ACC112 (cell line): ENCODE results near the gene UNC13D.

ENCODE experiments used
- H2AFZ ChIP-seq: fragments of 200-600 bp; sonication (generic); one replicate; pipeline ENCODE4 v1.6.0; 2017; ENCODE audit warnings: antibody characterized with exemption, low read length; ENCODE audit not compliant: unreplicated experiment
- H3K27ac ChIP-seq: fragments of 200-600 bp; sonication (generic); 2 replicates; pipeline ENCODE4 v1.5.1; 2014; ENCODE audit warnings: low read depth, mild to moderate bottlenecking, antibody characterized with exemption, low read length, moderate library complexity
- H3K27me3 ChIP-seq: fragments of 200-600 bp; sonication (generic); 2 replicates; pipeline ENCODE4 v1.6.1; 2014; ENCODE audit warnings: mild to moderate bottlenecking, antibody characterized with exemption, low read length, moderate library complexity, mixed read lengths; ENCODE audit not compliant: insufficient read depth
- H3K36me3 ChIP-seq: fragments of 200-600 bp; sonication (generic); 2 replicates; pipeline ENCODE4 v1.6.1; 2016; ENCODE audit warnings: mild to moderate bottlenecking, antibody characterized with exemption, low read length, moderate library complexity, mixed read lengths; ENCODE audit not compliant: insufficient read depth
- H3K4me1 ChIP-seq: fragments of 200-600 bp; sonication (generic); one replicate; pipeline ENCODE4 v1.6.1; 2016; ENCODE audit warnings: low read length, mixed read lengths; ENCODE audit not compliant: insufficient read depth, unreplicated experiment, control insufficient read depth
- H3K4me3 ChIP-seq: fragments of 200-600 bp; sonication (generic); 2 replicates; pipeline ENCODE4 v1.5.1; 2014; ENCODE audit warnings: mild to moderate bottlenecking, low read depth, low read length
- H3K79me2 ChIP-seq: fragments of 200-600 bp; sonication (generic); one replicate; pipeline ENCODE4 v1.6.0; 2016; ENCODE audit warnings: low read length; ENCODE audit not compliant: control insufficient read depth, unreplicated experiment, insufficient read depth

UNC13D gene

DNA sequence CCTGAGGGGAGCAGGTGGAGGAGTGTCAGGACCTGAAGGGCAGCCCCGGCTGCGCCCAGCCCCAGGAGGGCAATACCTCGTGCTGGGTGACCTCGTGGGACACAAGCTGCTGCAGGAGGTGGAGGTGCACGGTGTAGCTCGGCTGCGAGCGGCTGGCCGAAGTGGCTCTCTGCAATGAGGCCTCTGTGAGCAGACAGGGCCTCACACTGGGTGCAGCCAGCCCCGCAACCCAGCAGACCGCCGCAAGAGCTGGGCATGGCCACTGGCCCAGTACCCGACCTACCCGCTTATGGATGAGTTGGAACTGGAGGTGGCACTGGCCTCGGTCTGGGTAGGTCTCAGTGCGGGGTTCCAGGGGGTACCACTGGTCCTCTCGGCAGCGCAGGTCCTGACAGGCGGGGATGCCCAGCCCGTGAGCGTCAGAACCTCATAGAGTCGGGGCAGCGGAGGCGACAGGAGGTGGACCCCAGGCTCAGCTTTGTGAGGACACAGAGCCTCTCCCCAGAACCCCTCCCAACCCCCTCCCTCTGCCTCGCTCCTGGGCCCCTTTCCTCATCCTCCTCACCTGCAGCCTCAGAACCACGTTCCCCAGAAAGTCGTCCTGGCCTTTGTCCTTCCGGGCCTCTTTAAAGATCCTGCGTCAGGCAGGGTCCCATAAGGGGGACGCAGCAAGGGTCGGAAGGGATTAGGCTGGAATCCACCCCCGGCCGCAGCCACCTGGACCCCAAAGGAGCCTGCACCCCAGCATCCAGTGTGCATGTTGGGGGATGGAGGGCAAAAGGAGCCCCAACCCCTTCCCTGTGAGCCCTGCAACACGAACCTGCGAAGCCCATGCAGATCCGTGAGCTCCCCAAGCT is 4.0 kb downstream of the UNC13D start:
- Histone ChIP-seq H3K4me3 (no peak overlapping the region), H3K79me2 (no peaks in the 10 kb centered on the region), H2AFZ (no peak overlapping the region), H3K27ac (no peak overlapping the region), H3K27me3 (no peaks in the 10 kb centered on the region), H3K4me1 (peaks cover 5% of the 10 kb centered on the region), H3K36me3 (no peaks in the 10 kb centered on the region)

DNA sequence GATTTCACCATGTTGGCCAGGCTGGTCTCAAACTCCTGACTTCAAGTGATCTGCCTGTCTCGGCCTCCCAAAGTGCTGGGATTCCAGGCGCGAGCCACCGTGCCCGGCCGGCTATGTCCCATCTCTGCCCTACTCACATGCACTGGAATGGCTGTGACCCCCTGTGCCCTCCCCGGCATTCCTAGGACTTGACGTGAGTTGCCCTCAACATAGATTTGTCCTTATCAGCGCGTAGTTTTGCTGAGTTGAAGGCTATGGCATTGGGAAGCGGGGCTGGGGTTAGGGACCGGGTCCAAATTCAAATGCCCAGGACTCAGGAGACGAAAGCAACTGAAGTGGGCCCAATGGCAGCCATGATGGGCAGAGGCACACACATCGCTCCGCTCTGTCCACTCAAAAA is 5.8 kb downstream of the UNC13D start:
- Histone ChIP-seq H3K4me3 (no peak overlapping the region), H3K79me2 (no peaks in the 10 kb centered on the region), H3K36me3 (no peaks in the 10 kb centered on the region), H3K4me1 (no peaks in the 10 kb centered on the region), H3K27ac (no peak overlapping the region), H3K27me3 (no peaks in the 10 kb centered on the region), H2AFZ (no peak overlapping the region)

DNA sequence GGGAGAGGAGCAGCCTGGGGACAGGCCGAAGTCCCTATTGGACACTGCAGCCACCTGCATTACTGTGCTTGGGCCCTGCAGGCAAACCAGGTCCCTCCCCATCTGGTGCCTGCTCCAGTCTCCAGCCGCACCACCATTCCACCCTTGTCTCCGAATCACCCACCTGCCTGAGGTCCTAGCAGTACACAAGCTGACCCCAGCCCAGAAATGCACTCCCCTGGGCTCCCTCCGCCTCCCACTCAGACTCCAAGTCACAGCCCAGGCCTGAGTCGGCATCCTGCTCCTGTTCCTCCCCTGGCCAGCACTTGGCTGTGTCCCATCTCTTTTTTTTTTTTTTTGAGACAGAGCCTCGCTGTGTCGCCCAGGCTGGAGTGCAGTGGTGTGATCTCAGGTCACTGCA is 6.3 kb downstream of the UNC13D start:
- no peak overlapping the region for H2AFZ ChIP-seq
- no peak overlapping the region for H3K4me3 ChIP-seq
- H3K4me1 ChIP-seq = no peaks in the 10 kb centered on the region
- no peaks in the 10 kb centered on the region for H3K27me3 ChIP-seq
- no peaks in the 10 kb centered on the region for H3K79me2 ChIP-seq
- H3K36me3 ChIP-seq = no peaks in the 10 kb centered on the region
- no peak overlapping the region for H3K27ac ChIP-seq

DNA sequence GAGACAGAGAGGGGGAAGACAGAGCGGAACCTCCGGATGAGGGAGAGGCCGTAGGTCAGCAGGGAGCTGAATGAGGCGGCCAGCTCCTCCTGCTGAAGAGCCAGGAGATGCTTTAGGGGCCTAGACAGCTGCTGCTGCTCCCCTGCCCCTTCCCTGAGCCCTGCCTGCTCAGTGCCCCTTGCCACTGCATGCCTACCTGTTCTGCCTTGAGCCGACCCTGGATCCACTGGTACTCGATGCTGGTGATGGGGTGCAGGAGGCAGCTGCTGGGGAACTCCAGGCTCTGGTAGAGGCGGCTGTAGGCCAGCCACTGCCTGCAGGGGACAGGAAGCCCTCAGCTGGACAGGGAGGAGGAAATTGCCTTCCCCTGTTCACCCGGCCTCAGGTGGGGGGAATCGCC is 7.6 kb downstream of the UNC13D start:
- Histone ChIP-seq H3K4me1 (no peaks in the 10 kb centered on the region), H3K27ac (no peak overlapping the region), H3K4me3 (no peak overlapping the region), H3K79me2 (no peaks in the 10 kb centered on the region), H3K27me3 (no peaks in the 10 kb centered on the region), H2AFZ (no peak overlapping the region), H3K36me3 (no peaks in the 10 kb centered on the region)

DNA sequence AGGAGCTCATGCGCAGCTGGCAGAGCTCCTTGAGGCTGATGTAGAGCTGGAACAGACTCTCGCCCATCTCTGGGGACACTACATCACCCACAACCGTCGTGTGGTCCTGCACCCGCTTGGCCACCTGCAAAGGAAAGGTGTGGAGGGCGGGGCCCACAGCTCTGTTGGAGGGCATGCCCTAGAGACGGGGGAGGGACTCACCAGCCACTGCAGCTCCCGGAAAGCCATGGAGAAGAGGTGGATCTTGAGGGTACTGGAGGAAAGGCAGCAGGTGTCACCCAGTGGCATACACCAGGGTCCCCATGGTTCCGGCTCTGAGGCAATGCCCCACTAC is 8.6 kb downstream of the UNC13D start:
- H3K36me3 ChIP-seq = no peaks in the 10 kb centered on the region

DNA sequence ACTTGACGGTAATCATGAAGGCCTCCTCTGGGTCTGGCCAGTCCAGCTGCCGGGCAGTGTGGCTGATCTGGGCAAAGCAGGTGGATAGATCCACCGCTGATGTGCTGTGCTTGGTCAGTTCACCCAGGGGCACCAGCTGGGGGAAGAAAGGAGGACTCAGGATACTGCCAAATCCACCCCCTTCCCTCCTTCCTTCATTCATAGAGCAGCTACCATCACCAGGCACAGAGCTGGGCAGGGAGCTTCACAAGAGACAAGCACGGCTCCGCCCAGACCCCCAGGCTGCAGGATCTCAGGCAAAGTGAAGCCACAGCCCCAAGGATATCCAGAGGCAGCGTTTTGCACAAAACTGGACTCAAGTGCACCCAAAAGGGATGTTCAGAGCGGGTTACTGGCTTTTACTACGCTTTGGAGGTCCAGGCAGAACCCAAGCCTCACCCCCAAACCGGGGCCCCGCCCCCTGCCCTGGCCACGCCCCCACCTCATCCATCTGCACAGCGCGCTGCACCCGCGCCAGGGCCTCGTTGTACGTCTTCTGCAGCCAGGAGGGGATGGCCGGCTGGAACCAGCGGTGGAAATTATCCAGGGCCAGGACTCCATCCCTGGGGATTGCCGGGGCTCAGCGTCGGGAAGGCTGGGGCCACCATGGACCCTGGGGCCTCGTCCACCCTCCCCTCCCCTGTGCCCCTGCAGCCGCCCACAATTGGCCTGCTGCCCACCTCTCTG is 9.1 kb downstream of the UNC13D start:
- H3K4me3 ChIP-seq = no peak overlapping the region
- no peak overlapping the region for H2AFZ ChIP-seq
- H3K79me2 ChIP-seq = no peaks in the 10 kb centered on the region
- no peaks in the 10 kb centered on the region for H3K4me1 ChIP-seq
- no peaks in the 10 kb centered on the region for H3K36me3 ChIP-seq
- H3K27me3 ChIP-seq = no peaks in the 10 kb centered on the region
- H3K27ac ChIP-seq = no peak overlapping the region

More for the DNA sequence above, 8.6 kb downstream of the UNC13D start:
- Histone ChIP-seq H2AFZ (no peak overlapping the region), H3K27ac (no peak overlapping the region), H3K4me1 (no peaks in the 10 kb centered on the region), H3K4me3 (no peak overlapping the region), H3K27me3 (no peaks in the 10 kb centered on the region), H3K79me2 (no peaks in the 10 kb centered on the region)

DNA sequence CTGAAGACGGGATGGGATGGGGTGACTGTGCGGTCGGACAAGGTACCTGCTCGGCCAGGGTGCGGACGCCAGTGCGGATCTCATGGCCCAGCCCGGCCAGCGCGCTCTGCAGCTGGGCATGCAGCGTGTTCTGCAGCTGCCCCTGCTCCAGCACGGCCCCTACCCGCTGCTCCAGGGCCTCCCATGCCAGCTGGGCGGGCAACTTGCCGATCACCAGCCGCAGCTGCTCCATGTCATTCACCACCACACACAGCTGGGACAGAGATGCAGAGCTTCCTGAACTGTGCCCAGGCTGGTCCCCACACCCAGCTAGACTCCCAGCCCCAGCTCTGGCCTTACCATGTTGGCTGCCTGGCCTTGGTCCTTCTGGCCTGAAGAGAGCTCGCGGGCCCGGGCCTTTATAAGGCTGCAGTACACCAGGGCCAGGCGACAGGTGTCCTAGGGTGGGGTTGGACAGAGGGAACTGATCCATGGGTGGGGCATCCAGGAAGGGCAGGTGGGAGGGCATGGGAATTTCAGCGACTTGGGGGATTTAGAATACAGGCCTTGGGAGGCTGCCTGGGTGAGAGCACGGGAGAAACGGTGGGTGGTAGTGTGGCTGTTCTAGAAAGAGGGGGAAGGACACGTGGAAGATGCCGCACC is 9.8 kb downstream of the UNC13D start:
- Histone ChIP-seq H3K27ac (no peak overlapping the region), H3K27me3 (no peaks in the 10 kb centered on the region), H3K4me3 (no peak overlapping the region), H3K4me1 (no peaks in the 10 kb centered on the region), H3K36me3 (no peaks in the 10 kb centered on the region), H3K79me2 (no peaks in the 10 kb centered on the region), H2AFZ (no peak overlapping the region)

DNA sequence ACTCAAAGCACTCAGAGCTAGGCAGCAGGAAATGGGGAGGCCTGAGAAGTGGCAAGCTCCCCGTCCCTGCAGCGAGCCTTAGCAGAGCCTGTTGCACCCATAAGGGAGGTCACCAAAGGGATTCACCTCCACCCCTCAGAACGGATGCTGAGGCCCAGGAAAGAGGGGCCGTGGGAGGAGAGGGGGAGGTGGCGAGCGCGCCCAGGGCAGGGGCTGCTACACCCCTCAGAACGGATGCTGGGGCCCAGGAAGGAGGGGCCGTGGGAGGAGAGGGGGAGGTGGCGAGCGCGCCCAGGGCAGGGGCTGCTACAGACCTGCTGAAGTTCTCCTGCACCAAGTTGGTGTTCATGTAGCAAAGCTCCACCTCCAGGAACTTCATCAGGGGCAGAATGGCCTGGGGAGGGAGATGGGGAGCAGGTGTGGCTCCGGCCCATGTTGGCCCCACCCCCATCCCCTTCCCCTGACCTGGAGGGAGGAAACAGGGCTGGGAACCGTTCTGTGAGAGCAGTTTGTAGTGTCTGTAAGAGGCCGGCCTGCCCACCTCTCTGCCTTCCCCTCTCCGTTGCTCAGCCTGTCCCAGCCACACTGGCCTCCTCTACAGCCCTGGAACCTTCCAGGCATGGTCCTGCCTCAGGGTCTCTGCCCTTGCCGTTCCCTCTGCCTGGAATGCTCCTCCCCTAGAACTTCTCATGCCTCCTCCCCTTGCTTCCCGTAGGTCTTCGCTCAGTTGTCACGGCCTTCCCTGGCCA is 11.4 kb downstream of the UNC13D start:
- Histone ChIP-seq H3K27ac (no peak overlapping the region), H3K4me3 (no peak overlapping the region), H3K79me2 (no peaks in the 10 kb centered on the region), H3K27me3 (no peaks in the 10 kb centered on the region), H2AFZ (no peak overlapping the region), H3K4me1 (no peaks in the 10 kb centered on the region), H3K36me3 (no peaks in the 10 kb centered on the region)

DNA sequence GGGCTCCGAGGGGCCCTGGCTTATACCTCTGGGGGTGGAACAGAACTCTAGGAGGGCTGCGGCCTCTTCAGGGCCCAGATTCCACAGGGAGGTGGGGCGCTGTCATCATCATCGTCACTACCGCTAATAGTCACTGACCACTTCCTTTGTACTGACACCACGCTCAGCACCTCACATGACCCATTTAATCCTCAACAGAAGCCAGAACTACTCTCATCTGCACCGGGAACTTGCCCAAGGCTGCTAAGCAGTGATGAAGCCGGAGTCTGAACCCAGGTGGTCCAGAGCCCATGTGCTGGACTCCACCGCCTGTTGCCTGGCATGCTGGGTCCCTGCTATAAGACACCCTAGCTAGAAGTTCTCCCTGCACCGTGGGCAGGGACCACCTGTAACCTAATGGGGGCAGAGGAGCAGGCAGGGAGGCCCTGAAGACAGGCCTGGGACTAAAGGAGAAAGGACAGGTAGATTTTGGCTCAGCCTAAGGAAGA is 12.0 kb downstream of the UNC13D start:
- Histone ChIP-seq H3K27me3 (no peaks in the 10 kb centered on the region), H3K4me3 (no peak overlapping the region), H3K4me1 (peaks cover 1% of the 10 kb centered on the region), H3K79me2 (no peaks in the 10 kb centered on the region), H3K36me3 (no peaks in the 10 kb centered on the region), H2AFZ (no peak overlapping the region), H3K27ac (no peak overlapping the region; the same call in 1 of the 2 replicates)

DNA sequence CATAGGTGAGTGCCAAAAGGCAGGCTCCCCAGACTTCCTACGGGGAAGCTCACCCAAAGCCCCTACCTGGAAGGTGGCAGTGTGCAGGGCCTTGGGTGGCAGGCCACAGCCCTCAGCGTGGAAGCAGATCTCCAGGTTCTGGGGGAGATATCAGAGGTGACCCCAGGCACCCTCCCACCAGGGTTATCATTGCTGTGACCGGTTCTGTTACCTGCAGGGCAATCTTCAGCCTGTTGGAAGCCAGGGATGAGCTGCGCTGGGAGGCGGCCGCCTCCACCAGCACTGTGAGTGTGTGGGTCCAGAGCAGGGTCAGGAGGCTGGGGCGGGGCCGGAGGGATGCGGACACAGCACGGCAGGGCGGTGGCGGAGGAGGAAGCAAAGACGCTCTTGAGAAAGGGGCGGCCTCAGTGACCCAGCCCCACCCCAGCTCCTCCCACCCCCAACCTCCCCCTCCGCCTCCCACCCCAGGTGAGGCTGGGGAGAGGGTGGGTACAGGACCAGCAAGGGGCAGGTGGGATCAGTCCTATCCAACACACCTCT is 13.1 kb downstream of the UNC13D start:
- H3K27me3 ChIP-seq = no peaks in the 10 kb centered on the region
- H2AFZ ChIP-seq = no peak overlapping the region
- H3K36me3 ChIP-seq = no peaks in the 10 kb centered on the region
- no peak overlapping the region for H3K4me3 ChIP-seq
- no peaks in the 10 kb centered on the region for H3K79me2 ChIP-seq
- peaks cover 4% of the 10 kb centered on the region for H3K4me1 ChIP-seq
- no peak overlapping the region for H3K27ac ChIP-seq
